HG02678 (cell line): ENCODE results near the gene USP32.
"Not testable (repeated sequence)": the region's sequence is repeated elsewhere in the genome, so short reads cannot be mapped to it uniquely, and the experiment has no call there.

Experiments
- ATAC-seq: cut with Tn5 transposase; IDR thresholded peaks from one replicate; pipeline ENCODE4 v1.9.1; 2021; ENCODE audit warnings: mild to moderate bottlenecking, moderate library complexity; ENCODE audit not compliant: unreplicated experiment

The USP32 gene

GRCh38 chr17:60186372-60186771, 205.6 kb downstream of the USP32 start:
- not testable (repeated sequence) for ATAC-seq

- not testable (repeated sequence) for ATAC-seq
These were observed 211.6 kb downstream of the USP32 start for GRCh38 chr17:60180380-60180779.

- ATAC-seq = not testable (repeated sequence)
These were observed 213.8 kb downstream of the USP32 start for GRCh38 chr17:60178180-60178579.

- ATAC-seq = not testable (repeated sequence)
These were observed 215.2 kb downstream of the USP32 start for GRCh38 chr17:60176763-60177162.

GRCh38 chr17:60174767-60175166, 217.2 kb downstream of the USP32 start:
- not testable (repeated sequence) for ATAC-seq

GRCh38 chr17:60174035-60174434, 217.9 kb downstream of the USP32 start:
- no peak for ATAC-seq

- no peak for ATAC-seq
These were observed 218.6 kb downstream of the USP32 start for GRCh38 chr17:60173304-60173819.

- ATAC-seq = no peak
These were observed 220.2 kb downstream of the USP32 start for GRCh38 chr17:60171753-60172079.

- ATAC-seq = no peak
These were observed 220.8 kb downstream of the USP32 start for GRCh38 chr17:60170835-60171752.

GRCh38 chr17:60169921-60170817, 221.8 kb downstream of the USP32 start:
- no peak for ATAC-seq

- no peak for ATAC-seq
These were observed 223.3 kb downstream of the USP32 start for GRCh38 chr17:60168654-60169053.

GRCh38 chr17:60167065-60167741, 224.7 kb downstream of the USP32 start:
- no peak for ATAC-seq

- no peak for ATAC-seq
These were observed 226.0 kb downstream of the USP32 start for GRCh38 chr17:60165971-60166370.

GRCh38 chr17:60165223-60165622, 226.7 kb downstream of the USP32 start:
- no peak for ATAC-seq

- ATAC-seq = no peak
These were observed 227.2 kb downstream of the USP32 start for GRCh38 chr17:60164697-60165096.

- no peak for ATAC-seq
These were observed 227.8 kb downstream of the USP32 start for GRCh38 chr17:60164164-60164563.

GRCh38 chr17:60163108-60163784, 228.7 kb downstream of the USP32 start:
- no peak for ATAC-seq

GRCh38 chr17:60161598-60162330, 230.2 kb downstream of the USP32 start:
- ATAC-seq = no peak

- no peak for ATAC-seq
These were observed 231.0 kb downstream of the USP32 start for GRCh38 chr17:60160829-60161501.
